CD14-positive monocyte (primary cell): ENCODE measurements around the gene NTM. TPM values are rescaled to one million over a fixed set of nuclear protein-coding genes. Genes with fewer than 3 reads are reported as not detected.

Experiments used
- DNase-seq, 3 donors: peaks; one replicate each; pipeline ENCODE4 v3.0.0-alpha.2; 2011 to 2022
- H2AFZ ChIP-seq: 2 replicates; pipeline ENCODE4 v1.6.0; 2012; ENCODE audit warnings: mild to moderate bottlenecking, low read depth, low read length, inconsistent platforms; ENCODE audit not compliant: insufficient read depth, poor library complexity, severe bottlenecking
- H3K27ac ChIP-seq, 2 donors: 1 replicate in 1 of 2; 2 replicates in 1 of 2; pipeline ENCODE4 v1.5.1; 2012 to 2013; ENCODE audit warnings: low read length in 2 of 2, control low read depth in 1 of 2, inconsistent platforms in 1 of 2, low read depth in 1 of 2, mild to moderate bottlenecking in 1 of 2
- H3K27me3 ChIP-seq, 2 donors: one replicate each; pipeline versions ENCODE4 v1.6.0 to v1.6.1; 2011 to 2013; ENCODE audit warnings: low read length in 2 of 2; ENCODE audit not compliant: control insufficient read depth in 2 of 2, insufficient read depth in 2 of 2
- H3K36me3 ChIP-seq, 2 donors: replicated peaks in 1 of 2; 1 replicate in 1 of 2; 2 replicates in 1 of 2; pipeline versions ENCODE4 v1.5.1 to v1.6.1; 2012 to 2013; ENCODE audit warnings: low read length in 2 of 2, control low read depth in 1 of 2, inconsistent platforms in 1 of 2, mild to moderate bottlenecking in 1 of 2; ENCODE audit not compliant: insufficient read depth in 2 of 2, control insufficient read depth in 1 of 2
- H3K4me1 ChIP-seq, 2 donors: 1 replicate in 1 of 2; 2 replicates in 1 of 2; pipeline versions ENCODE4 v1.5.1 to v1.6.1; 2012 to 2013; ENCODE audit warnings: low read length in 2 of 2, control low read depth in 1 of 2, inconsistent platforms in 1 of 2, mild to moderate bottlenecking in 1 of 2, moderate library complexity in 1 of 2; ENCODE audit not compliant: insufficient read depth in 2 of 2, control insufficient read depth in 1 of 2
- H3K4me2 ChIP-seq: replicated peaks from 2 replicates; pipeline ENCODE3; 2012; ENCODE audit warnings: low read length, moderate library complexity, mild to moderate bottlenecking; ENCODE audit not compliant: poor library complexity, severe bottlenecking; ENCODE audit errors: extremely low read depth
- H3K4me3 ChIP-seq, 3 experiments: fragments of 200-600 bp in 1 of 3; sonication (generic) in 1 of 3; replicated peaks in 1 of 3; 1 replicate in 2 of 3; 2 replicates in 1 of 3; pipeline ENCODE4 v1.5.1; 2011 to 2013; ENCODE audit warnings: low read length in 3 of 3, mild to moderate bottlenecking in 3 of 3, control low read depth in 2 of 3, low read depth in 2 of 3, inconsistent platforms in 1 of 3, moderate library complexity in 1 of 3
- H3K79me2 ChIP-seq: 2 replicates; pipeline ENCODE4 v1.6.0; 2012; ENCODE audit warnings: mild to moderate bottlenecking, control low read depth, inconsistent platforms, low read length, moderate library complexity; ENCODE audit not compliant: insufficient read depth
- H3K9ac ChIP-seq: 2 replicates; pipeline ENCODE4 v1.6.0; 2017; ENCODE audit warnings: low read length, mild to moderate bottlenecking; ENCODE audit not compliant: insufficient read depth, poor library complexity, severe bottlenecking
- H3K9me3 ChIP-seq, 2 donors: replicated peaks in 1 of 2; 1 replicate in 1 of 2; 2 replicates in 1 of 2; pipeline versions ENCODE4 v1.5.1 to v1.6.1; 2012 to 2013; ENCODE audit warnings: low read length in 2 of 2, control low read depth in 1 of 2; ENCODE audit not compliant: control insufficient read depth in 1 of 2, insufficient read depth in 1 of 2
- H4K20me1 ChIP-seq: 2 replicates; pipeline ENCODE4 v1.6.0; 2012; ENCODE audit warnings: mild to moderate bottlenecking, low read length, control low read depth, moderate library complexity; ENCODE audit not compliant: insufficient read depth
- H3K27ac Mint-ChIP-seq, 7 donors: one replicate each; pipeline ENCODE4 v1.8.0; 2020; ENCODE audit warnings: mild to moderate bottlenecking in 7 of 7, mixed read lengths in 7 of 7, moderate library complexity in 6 of 7, inconsistent platforms in 2 of 7
- H3K27me3 Mint-ChIP-seq, 3 donors: one replicate each; pipeline ENCODE4 v1.8.0; 2021 to 2022; ENCODE audit warnings: low read depth in 3 of 3, mild to moderate bottlenecking in 3 of 3, mixed read lengths in 3 of 3, moderate library complexity in 3 of 3, inconsistent platforms in 1 of 3
- H3K36me3 Mint-ChIP-seq, 2 donors: one replicate each; pipeline ENCODE4 v1.8.0; 2020; ENCODE audit warnings: mixed read lengths in 2 of 2, inconsistent platforms in 1 of 2, mild to moderate bottlenecking in 1 of 2
- H3K4me1 Mint-ChIP-seq: one replicate; pipeline ENCODE4 v1.8.0; 2020; ENCODE audit warnings: mild to moderate bottlenecking, mixed read lengths
- H3K4me3 Mint-ChIP-seq, 2 donors: one replicate each; pipeline ENCODE4 v1.8.0; 2020; ENCODE audit warnings: mild to moderate bottlenecking in 2 of 2, mixed read lengths in 2 of 2, moderate library complexity in 1 of 2
- H3K9me3 Mint-ChIP-seq, 7 donors: one replicate each; pipeline ENCODE4 v1.8.0; 2020 to 2022; ENCODE audit warnings: mixed read lengths in 7 of 7, mild to moderate bottlenecking in 6 of 7, moderate library complexity in 6 of 7, inconsistent platforms in 2 of 7
- CTCF ChIP-seq: fragments of 200-600 bp; IDR thresholded peaks from one replicate; pipeline ENCODE4 v1.8.0; 2022; ENCODE audit warnings: antibody characterized with exemption, mild to moderate bottlenecking
- WGBS: methylation state at CpG from one replicate; pipeline ENCODE4 v1.1.5; 2013; ENCODE audit warnings: missing lambda C conversion rate; ENCODE audit not compliant: insufficient coverage; 5-methylcytosine and 5-hydroxymethylcytosine counted together
- intact Hi-C, 2 donors: fragments of 100-400 bp; cut with micrococcal nuclease; formaldehyde crosslinking; loops; one replicate each; pipeline versions ENCODE4 v1.15.0 to v1.15.1; 2023
- polyA plus RNA-seq, 3 donors: library from polyadenylated mRNA; depleted of rRNA in 1 of 3; unstranded in 2 of 3; stranded (reverse) in 1 of 3; fragments of 300-500 nt in 2 of 3; fragments of >200 nt in 1 of 3; fragmentation: Illumina TruSeq in 2 of 3; gene quantifications; 1 replicate in 2 of 3; 2 replicates in 1 of 3; pipeline ENCODE4 v1.2.3, GENCODE V29; 2012 to 2021

NTM gene
- polyA plus RNA-seq, 3 donors: not detected

DNA sequence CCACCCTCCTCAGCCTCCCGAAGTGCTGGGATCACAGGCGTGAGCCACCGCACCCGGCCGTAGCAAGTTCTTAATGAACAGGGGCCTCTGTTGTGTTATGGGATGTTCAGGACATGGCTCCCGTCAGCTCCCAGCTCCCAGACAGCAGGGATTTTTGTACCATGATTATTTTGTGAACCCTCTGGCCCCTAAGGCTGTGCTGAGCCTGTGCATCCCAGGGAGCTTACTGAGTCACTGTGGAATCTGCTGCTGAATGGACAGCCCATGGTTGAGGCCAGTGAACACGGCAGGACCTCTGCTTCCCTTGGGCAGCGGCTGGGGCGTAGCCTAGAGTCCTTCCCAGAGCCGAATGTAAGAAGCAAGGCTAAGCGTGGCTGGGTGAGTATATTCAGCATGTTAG is 245.2 kb downstream of the NTM start:
- WGBS: 83% methylated on average over 9 of the region's 11 CpGs
- H3K9me3 ChIP-seq: no peaks in the 10 kb centered on the region
- H3K27ac ChIP-seq: no peak overlapping the region
- no peak for DNase-seq
- H3K9ac ChIP-seq: no peak overlapping the region
- no peak overlapping the region for H3K4me2 ChIP-seq
- no peak overlapping the region for H2AFZ ChIP-seq
- H3K4me1 ChIP-seq: no peaks in the 10 kb centered on the region
- no peaks in the 10 kb centered on the region for H3K27me3 ChIP-seq
- H3K4me3 Mint-ChIP-seq: no peak overlapping the region
- H3K36me3 Mint-ChIP-seq: no peaks in the 10 kb centered on the region
- no peaks in the 10 kb centered on the region for H3K4me1 Mint-ChIP-seq
- H3K9me3 Mint-ChIP-seq: no peaks in the 10 kb centered on the region
- no peaks in the 10 kb centered on the region for H3K79me2 ChIP-seq
- peaks cover 5 to 8% (median 5%) of the 10 kb centered on the region in 3 donors for H3K27me3 Mint-ChIP-seq
- H4K20me1 ChIP-seq: no peaks in the 10 kb centered on the region
- intact Hi-C loops: no loop called here
- no peak overlapping the region for H3K4me3 ChIP-seq
- H3K27ac Mint-ChIP-seq: no peak overlapping the region
- TF ChIP-seq CTCF: no peak
- H3K36me3 ChIP-seq: no peaks in the 10 kb centered on the region

DNA sequence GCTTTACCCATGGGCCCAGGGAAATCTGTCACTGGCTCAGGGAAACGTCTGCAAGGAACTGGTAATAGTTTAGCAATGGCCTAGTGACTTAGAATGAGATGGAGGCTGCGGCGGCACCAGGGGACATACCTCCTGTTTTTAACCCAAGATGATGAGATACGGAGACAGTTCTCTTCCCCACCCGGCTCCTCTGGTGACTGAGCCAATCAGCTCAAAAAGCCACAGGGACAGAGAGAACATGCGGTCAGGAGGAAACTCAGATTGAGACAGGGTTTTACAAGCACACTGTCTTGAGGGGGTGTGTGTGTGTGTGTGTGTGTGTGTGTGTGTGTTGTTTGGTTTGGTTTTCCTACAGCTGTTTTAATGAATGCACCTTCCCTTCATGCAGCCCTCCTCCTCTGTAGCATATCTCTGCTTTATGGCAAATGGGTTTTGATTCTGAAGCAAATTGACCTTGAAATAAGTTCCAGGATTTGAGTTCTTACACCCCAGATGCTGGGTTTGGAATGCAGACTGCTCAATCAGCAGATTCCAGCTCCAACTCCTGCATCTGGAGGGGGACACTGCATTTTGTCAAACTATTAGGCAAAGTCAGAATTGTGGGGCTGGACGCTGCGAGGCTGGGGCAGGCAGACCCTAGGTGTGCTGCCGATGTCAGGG is 246.2 kb downstream of the NTM start:
- 82% methylated on average over 5 of the region's 9 CpGs for WGBS
- Histone ChIP-seq H3K9me3 (no peaks in the 10 kb centered on the region), H3K27ac (no peak overlapping the region), H3K27me3 (no peaks in the 10 kb centered on the region), H3K9ac (no peak overlapping the region), H2AFZ (no peak overlapping the region), H4K20me1 (no peaks in the 10 kb centered on the region), H3K36me3 (no peaks in the 10 kb centered on the region), H3K4me2 (no peak overlapping the region), H3K4me3 (no peak overlapping the region), H3K4me1 (no peaks in the 10 kb centered on the region), H3K79me2 (no peaks in the 10 kb centered on the region)
- Mint-ChIP-seq H3K27me3 (peaks cover 4 to 5% (median 5%) of the 10 kb centered on the region in 3 donors), H3K9me3 (no peaks in the 10 kb centered on the region), H3K36me3 (no peaks in the 10 kb centered on the region), H3K27ac (no peak overlapping the region), H3K4me1 (no peaks in the 10 kb centered on the region), H3K4me3 (no peak overlapping the region)
- intact Hi-C loops: no loop called here
- DNase-seq: no peak
- no peak for TF ChIP-seq CTCF
